ENCODE data around the gene CEND1.

The CEND1 gene

DNA sequence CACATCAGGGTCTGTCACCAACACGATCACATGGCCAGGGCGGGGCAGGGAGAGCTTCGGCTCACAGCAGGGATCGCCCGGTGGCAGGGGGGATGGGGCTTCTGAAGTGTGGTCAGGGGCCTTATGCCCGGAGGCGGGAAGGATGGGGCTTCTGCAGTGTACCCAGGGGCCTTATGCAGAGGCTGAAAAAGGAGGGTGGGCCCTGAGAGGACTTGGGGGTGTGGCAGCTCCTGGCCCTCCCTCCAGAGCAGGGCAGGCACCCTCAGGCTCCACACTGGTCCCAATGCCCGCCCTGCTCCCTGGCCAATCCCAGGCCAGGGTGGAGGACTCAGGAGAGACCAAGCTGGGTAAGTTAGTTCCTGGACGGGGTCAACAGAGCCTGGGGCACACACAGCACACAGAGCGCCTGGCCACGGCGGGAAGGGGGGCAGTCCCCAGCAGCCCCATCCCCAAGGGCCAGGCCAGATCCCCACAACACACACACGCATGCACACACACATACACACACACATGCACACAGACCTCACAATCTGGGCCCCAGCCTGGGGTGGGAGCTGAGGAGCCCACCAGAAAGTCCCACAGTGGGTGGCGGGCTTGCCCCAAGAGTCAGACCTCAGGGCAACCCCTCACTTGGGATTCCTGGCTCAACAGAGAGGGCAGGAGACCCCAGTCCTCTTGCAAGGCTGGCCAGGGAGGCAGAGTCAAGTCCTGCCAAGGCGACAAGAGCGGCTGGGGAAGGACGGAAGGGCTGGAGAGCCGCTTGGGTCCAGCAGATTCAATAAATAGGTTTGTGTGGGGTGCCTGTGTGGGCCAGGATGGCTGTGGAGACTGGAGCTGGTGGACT lies 1.1 kb upstream of the CEND1 start:
- DNase-seq (ENCODE audit: low spot score): no peak
- in situ Hi-C loops (cut with MboI; ENCODE audit: low sequenced_read_pairs, unreplicated experiment): no loop called here
- TF ChIP-seq, protein P1, sequence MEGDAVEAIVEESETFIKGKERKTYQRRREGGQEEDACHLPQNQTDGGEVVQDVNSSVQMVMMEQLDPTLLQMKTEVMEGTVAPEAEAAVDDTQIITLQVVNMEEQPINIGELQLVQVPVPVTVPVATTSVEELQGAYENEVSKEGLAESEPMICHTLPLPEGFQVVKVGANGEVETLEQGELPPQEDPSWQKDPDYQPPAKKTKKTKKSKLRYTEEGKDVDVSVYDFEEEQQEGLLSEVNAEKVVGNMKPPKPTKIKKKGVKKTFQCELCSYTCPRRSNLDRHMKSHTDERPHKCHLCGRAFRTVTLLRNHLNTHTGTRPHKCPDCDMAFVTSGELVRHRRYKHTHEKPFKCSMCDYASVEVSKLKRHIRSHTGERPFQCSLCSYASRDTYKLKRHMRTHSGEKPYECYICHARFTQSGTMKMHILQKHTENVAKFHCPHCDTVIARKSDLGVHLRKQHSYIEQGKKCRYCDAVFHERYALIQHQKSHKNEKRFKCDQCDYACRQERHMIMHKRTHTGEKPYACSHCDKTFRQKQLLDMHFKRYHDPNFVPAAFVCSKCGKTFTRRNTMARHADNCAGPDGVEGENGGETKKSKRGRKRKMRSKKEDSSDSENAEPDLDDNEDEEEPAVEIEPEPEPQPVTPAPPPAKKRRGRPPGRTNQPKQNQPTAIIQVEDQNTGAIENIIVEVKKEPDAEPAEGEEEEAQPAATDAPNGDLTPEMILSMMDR (IDR thresholded peaks at IDR 0.05; ENCODE audit: borderline replicate concordance, control extremely low read depth, extremely low read depth, insufficient read depth, missing control alignments): no peak

GRCh38 chr11:788953-789940 lies 643 bp downstream of the CEND1 start:
- in situ Hi-C loops (cut with MboI; ENCODE audit: low sequenced_read_pairs, unreplicated experiment): no loop called here
- no peak for DNase-seq (ENCODE audit: low spot score)
- TF ChIP-seq, protein P1 (IDR thresholded peaks at IDR 0.05; ENCODE audit: borderline replicate concordance, control extremely low read depth, extremely low read depth, insufficient read depth, missing control alignments): no peak

DNA sequence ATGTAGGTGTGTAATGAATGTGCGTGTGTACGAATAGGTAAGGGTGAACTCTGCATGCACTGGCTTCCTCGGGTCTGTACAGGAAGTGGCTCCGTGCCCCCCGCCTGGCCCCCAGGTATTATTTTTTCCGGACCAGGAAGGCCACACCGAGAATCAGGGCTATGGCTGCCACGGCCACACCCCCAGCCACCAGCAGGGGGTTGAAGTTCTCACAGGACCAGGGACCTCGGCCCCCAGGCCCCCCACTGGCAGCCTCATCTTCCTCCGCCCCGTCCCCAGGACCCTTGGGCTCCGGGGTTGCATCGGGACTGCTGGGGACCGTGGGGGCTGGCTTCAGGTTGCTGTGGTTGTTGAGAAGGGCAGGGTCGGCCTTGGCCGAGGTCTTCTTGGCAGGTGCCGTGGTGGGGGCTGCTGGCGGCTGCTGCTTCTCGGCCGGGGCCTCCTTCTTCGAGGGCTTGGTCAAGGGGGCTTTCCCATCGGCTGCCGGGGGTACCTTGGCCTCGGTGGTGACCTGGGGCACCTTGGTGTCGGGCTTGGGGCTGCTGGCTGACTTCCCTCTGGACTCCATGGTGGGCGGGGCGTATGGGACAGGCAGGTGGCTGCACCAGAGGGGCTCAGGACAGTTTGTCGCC lies 1.8 kb downstream of the CEND1 start:
- no peak for DNase-seq (ENCODE audit: low spot score)
- in situ Hi-C loops (cut with MboI; ENCODE audit: low sequenced_read_pairs, unreplicated experiment): no loop called here
- TF ChIP-seq, protein P1 (IDR thresholded peaks at IDR 0.05; ENCODE audit: borderline replicate concordance, control extremely low read depth, extremely low read depth, insufficient read depth, missing control alignments): no peak

GRCh38 chr11:787084-787675 lies 2.7 kb downstream of the CEND1 start:
- in situ Hi-C loops (cut with MboI; ENCODE audit: low sequenced_read_pairs, unreplicated experiment): no loop called here
- TF ChIP-seq, protein P1 (IDR thresholded peaks at IDR 0.05; ENCODE audit: borderline replicate concordance, control extremely low read depth, extremely low read depth, insufficient read depth, missing control alignments): no peak
- DNase-seq (ENCODE audit: low spot score): no peak

- no peak for DNase-seq (ENCODE audit: low spot score)
- TF ChIP-seq, protein P1 (IDR thresholded peaks at IDR 0.05; ENCODE audit: borderline replicate concordance, control extremely low read depth, extremely low read depth, insufficient read depth, missing control alignments): no peak
- in situ Hi-C loops (cut with MboI; ENCODE audit: low sequenced_read_pairs, unreplicated experiment): no loop called here
Measured at GRCh38 chr11:786235-787083, 3.4 kb downstream of the CEND1 start.
